ENCODE data around the gene KIAA0232. TPM values are rescaled to one million over a fixed set of nuclear protein-coding genes. Genes with fewer than 3 reads are reported as not detected.

KIAA0232 gene
- total and polyA plus RNA-seq, 2 of the 8 experiments (the other 6 are each of a cell fraction or from before 2014, with no cell fraction given), result 5.6 to 23.3 TPM

DNA sequence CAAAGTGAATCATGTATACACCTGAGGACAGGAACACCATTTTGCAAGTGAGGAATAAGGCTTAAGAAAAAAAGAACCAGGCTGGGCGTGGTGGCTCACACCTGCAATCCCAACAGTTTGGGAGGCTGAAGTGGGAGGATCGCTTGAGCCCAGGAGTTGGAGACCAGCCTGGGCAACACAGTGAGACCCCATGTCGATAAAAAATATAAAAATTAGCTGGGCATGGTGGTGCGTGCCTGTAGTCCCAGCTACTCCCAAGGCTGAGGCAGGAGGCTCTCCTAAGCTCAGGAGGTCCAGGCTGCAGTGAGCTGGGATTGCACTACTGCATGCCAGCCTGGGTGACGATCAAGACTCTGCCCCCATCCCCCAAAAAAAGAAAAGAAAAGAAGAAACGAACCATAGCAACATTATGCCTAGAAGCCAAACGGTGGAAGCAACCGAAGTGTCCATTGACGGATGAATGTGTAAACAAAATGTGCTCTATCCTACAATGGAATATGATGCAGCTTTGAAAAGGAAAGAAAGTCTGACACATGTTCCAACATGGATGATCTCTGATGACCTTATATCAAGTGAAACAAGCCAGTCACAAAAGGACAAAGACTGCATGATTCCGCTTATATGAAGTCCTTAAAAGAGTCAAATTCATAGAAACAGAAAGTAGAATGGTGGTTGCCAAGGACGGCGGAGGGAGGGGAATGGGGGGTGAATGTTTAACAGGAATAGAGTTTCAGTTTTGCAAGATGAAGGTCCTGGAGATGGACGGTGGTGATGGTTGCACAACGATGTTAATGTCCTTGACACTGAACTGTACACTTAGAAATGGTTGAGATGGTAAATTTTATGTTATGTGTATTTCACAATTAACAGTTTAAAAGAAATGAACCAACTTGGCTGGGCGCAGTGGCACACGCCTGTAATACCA is 8.6 kb upstream of the KIAA0232 start:
- WGBS, 2 experiments (ENCODE audit: extremely low coverage in 1 of 2, insufficient coverage in 1 of 2, insufficient read length in 1 of 2, insufficient replicate concordance in 2 of 2, low coverage in 1 of 2, low lambda C conversion rate in 2 of 2, missing lambda C conversion rate in 1 of 2), result 82% methylated on average over 16 of the region's 16 CpGs; no CpG with 5 or more reads in 1 of the 2 experiments
- H3K4me2 ChIP-seq (ENCODE audit: insufficient read depth in 1 of 2, low read depth in 2 of 2, low read length in 2 of 2), result no peak overlapping the region

More for the DNA sequence above, 8.6 kb upstream of the KIAA0232 start:
- no peak overlapping the region for H3K4ac ChIP-seq (replicated peaks; ENCODE audit: insufficient read length, low read depth, low read length)
- no peaks in the 10 kb centered on the region for H3K23me2 ChIP-seq (ENCODE audit: low read depth, low read length)
- H2AFZ ChIP-seq (ENCODE audit: low read length), result no peak overlapping the region
- H2BK120ac ChIP-seq (replicated peaks; ENCODE audit: low read depth, low read length), result no peak overlapping the region
- no peak overlapping the region for H2AK5ac ChIP-seq (ENCODE audit: low read depth, low read length)
- H3K14ac ChIP-seq (ENCODE audit: insufficient read length), result no peak overlapping the region
- H4K20me1 ChIP-seq (replicated peaks in 1 of 2; ENCODE audit: control insufficient read depth in 1 of 2, insufficient read depth in 2 of 2, low read length in 2 of 2), result no peaks in the 10 kb centered on the region
- H3K18ac ChIP-seq (ENCODE audit: extremely low read depth, low read length), result no peak overlapping the region
- H3K56ac ChIP-seq (replicated peaks; ENCODE audit: insufficient read length, low read depth, low read length), result no peak overlapping the region
- no peak overlapping the region for H4K91ac ChIP-seq (replicated peaks; ENCODE audit: insufficient read length, low read length)
- no peak overlapping the region for H3K27ac ChIP-seq (ENCODE audit: low read depth, low read length)
- H3K4me3 ChIP-seq (ENCODE audit: extremely low read depth in 1 of 4, insufficient read depth in 2 of 4, low read depth in 3 of 4, low read length in 4 of 4), result no peak overlapping the region
- H3K23ac ChIP-seq (ENCODE audit: insufficient read length), result no peak overlapping the region
- no peaks in the 10 kb centered on the region for H3K36me3 ChIP-seq (ENCODE audit: control insufficient read depth in 2 of 4, insufficient read depth in 4 of 4, low read length in 3 of 4)
- H4K8ac ChIP-seq (ENCODE audit: extremely low read depth, insufficient read depth, low read length), result no peak overlapping the region
- H3K79me2 ChIP-seq (ENCODE audit: control insufficient read depth in 1 of 2, insufficient read depth in 2 of 2, low read length in 2 of 2), result no peaks in the 10 kb centered on the region
- no peak overlapping the region for H2BK15ac ChIP-seq (ENCODE audit: low read length)
- no peak overlapping the region for H3K9ac ChIP-seq (replicated peaks in 1 of 4; ENCODE audit: extremely low read depth in 1 of 4, low read depth in 3 of 4, low read length in 3 of 4)
- H3K27me3 ChIP-seq (replicated peaks in 1 of 4; ENCODE audit: control insufficient read depth in 3 of 4, extremely low read depth in 1 of 4, insufficient read depth in 3 of 4, low read length in 3 of 4), result no peaks in the 10 kb centered on the region
- H2BK5ac ChIP-seq (ENCODE audit: low read depth, low read length), result no peak overlapping the region
- H2BK20ac ChIP-seq (ENCODE audit: low read length), result no peak overlapping the region
- H4K5ac ChIP-seq (ENCODE audit: insufficient read length, low read depth, low read length), result no peak overlapping the region
- FAIRE-seq (no peak), DNase-seq (ENCODE audit: low read depth in 1 of 2, low spot score in 2 of 2) (no peak)
- H3K79me1 ChIP-seq (ENCODE audit: low read depth, low read length), result no peaks in the 10 kb centered on the region
- H3K9me3 ChIP-seq (ENCODE audit: insufficient read depth in 2 of 2, low read depth in 1 of 2, low read length in 1 of 2), result no peaks in the 10 kb centered on the region
- CTCF ChIA-PET (ENCODE audit: partially characterized antibody), result no interaction called here
- no peaks in the 10 kb centered on the region for H3K4me1 ChIP-seq (replicated peaks in 1 of 4; ENCODE audit: control insufficient read depth in 3 of 4, insufficient read depth in 4 of 4, low read length in 3 of 4)
- POLR2A ChIA-PET (ENCODE audit: partially characterized antibody), result interaction anchor here (0.7 kb wide), 1 partner anchor 356 kb away, joined by 3 read pairs; no protein-coding TSS in a partner anchor
- TF ChIP-seq CREB1 (IDR thresholded peaks at IDR 0.05) (no peak), JUN (IDR thresholded peaks at IDR 0.05; ENCODE audit: low read depth, low read length) (no peak), RAD21 (IDR thresholded peaks at IDR 0.05 in 1 of 2, conservative IDR thresholded peaks at IDR 0.05 in 1 of 2; ENCODE audit: low read depth in 2 of 2, low read length in 2 of 2) (no peak), NRF1 (IDR thresholded peaks at IDR 0.05; ENCODE audit: low read depth, low read length) (no peak), KDM4A (IDR thresholded peaks at IDR 0.05; ENCODE audit: low read depth, low read length, severe bottlenecking) (no peak), POLR2AphosphoS5 (IDR thresholded peaks at IDR 0.05; ENCODE audit: low read depth, low read length) (no peak), MAFK (IDR thresholded peaks at IDR 0.05; ENCODE audit: low read depth, low read length) (no peak), CHD2 (IDR thresholded peaks at IDR 0.05; ENCODE audit: low read length) (no peak), FOSL1 (IDR thresholded peaks at IDR 0.05; ENCODE audit: insufficient read depth, low read depth, low read length) (no peak), SIRT6 (IDR thresholded peaks at IDR 0.05; ENCODE audit: low read length) (no peak), JUND (IDR thresholded peaks at IDR 0.05; ENCODE audit: low read length) (no peak), PHF8 (conservative IDR thresholded peaks at IDR 0.05; ENCODE audit: low read depth, low read length) (no peak)
- TF ChIP-seq, protein P1, sequence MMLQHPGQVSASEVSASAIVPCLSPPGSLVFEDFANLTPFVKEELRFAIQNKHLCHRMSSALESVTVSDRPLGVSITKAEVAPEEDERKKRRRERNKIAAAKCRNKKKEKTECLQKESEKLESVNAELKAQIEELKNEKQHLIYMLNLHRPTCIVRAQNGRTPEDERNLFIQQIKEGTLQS (IDR thresholded peaks at IDR 0.05; ENCODE audit: insufficient read depth, low read depth, low read length), result no peak
- no peak overlapping the region for H2BK12ac ChIP-seq (ENCODE audit: low read depth, low read length)

All from H1 (cell line).